OCI-LY3 (cell line): Measurements from ENCODE around the gene DOCK10.

Source experiments
- EZH2phosphoT487 ChIP-seq: fragments of 200-600 bp; shearing (Covaris generic); IDR thresholded peaks from 2 replicates; pipeline ENCODE4 v1.6.1; 2018; ENCODE audit warnings: antibody characterized with exemption, mixed run types, low read depth
- TF ChIP-seq, protein P1 (sequence below): fragments of 200-600, 300-600 bp; sonication (generic); IDR thresholded peaks from 2 replicates; pipeline ENCODE4 v1.5.1; 2014; ENCODE audit warnings: antibody characterized with exemption, low read length, low read depth

DNA sequence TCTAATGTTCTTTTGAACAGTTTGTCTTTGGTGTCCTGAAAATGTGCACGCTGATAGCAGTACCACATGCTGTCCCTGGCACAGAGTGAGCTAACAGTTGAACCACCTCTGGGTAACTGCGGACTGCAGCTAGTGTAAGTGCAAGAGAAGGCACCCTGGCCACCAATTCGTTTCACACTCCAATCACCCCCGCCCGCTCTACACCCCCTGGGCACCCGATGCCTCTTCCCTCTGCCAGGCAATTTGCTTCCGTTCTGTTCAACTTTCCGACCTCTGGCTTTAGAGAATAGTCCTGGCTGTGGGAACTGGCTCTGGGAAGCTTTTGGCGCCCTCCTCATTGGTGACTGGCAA, 1.4 kb downstream of the DOCK10 start:
- TF ChIP-seq, protein P1, sequence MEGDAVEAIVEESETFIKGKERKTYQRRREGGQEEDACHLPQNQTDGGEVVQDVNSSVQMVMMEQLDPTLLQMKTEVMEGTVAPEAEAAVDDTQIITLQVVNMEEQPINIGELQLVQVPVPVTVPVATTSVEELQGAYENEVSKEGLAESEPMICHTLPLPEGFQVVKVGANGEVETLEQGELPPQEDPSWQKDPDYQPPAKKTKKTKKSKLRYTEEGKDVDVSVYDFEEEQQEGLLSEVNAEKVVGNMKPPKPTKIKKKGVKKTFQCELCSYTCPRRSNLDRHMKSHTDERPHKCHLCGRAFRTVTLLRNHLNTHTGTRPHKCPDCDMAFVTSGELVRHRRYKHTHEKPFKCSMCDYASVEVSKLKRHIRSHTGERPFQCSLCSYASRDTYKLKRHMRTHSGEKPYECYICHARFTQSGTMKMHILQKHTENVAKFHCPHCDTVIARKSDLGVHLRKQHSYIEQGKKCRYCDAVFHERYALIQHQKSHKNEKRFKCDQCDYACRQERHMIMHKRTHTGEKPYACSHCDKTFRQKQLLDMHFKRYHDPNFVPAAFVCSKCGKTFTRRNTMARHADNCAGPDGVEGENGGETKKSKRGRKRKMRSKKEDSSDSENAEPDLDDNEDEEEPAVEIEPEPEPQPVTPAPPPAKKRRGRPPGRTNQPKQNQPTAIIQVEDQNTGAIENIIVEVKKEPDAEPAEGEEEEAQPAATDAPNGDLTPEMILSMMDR: no peak
- no peak for TF ChIP-seq EZH2phosphoT487
